Measurements from ENCODE around the gene IRF3.

GRCh38 chr19:49677231-49677900, 11.7 kb upstream of the IRF3 start, which contains the start of gene PRMT1:
- TF ChIP-seq POLR2AphosphoS5 (IDR thresholded peaks at IDR 0.05; ENCODE audit: low read depth, low read length), result peak; percentile 83
- TF ChIP-seq TAF1 (IDR thresholded peaks at IDR 0.05; ENCODE audit: borderline replicate concordance, insufficient read depth, low read length), result peak; percentile 90
- 0 out of 4 replicates have a peak, but pooled peaks of 1 of the 2 experiments have one; percentile 26 for TF ChIP-seq REST (IDR thresholded peaks at IDR 0.05; ENCODE audit: insufficient read depth in 1 of 2, low read depth in 2 of 2, low read length in 2 of 2)
- TF ChIP-seq SIN3A (IDR thresholded peaks at IDR 0.05; ENCODE audit: borderline replicate concordance, insufficient read depth, low read length), result peak; percentile 68; the same call in 1 of the 2 replicates
- peak; percentile 8 for TF ChIP-seq FOXP2 (optimal IDR thresholded peaks at IDR 0.05; ENCODE audit: borderline replicate concordance, extremely low read depth, extremely low read length, insufficient read depth)
